Fibroblast of pulmonary artery (primary cell): ENCODE data around the gene PAX1.

Source experiments
- DNase-seq: peaks from one replicate; pipeline ENCODE4 v3.0.0-alpha.2; 2010; ENCODE audit warnings: low read depth
- H3K4me3 ChIP-seq: replicated peaks from 2 replicates; pipeline ENCODE4 v1.5.1; 2011; ENCODE audit warnings: low read depth, mild to moderate bottlenecking, control low read depth, low read length, moderate library complexity
- CTCF ChIP-seq: IDR thresholded peaks from 2 replicates; pipeline ENCODE4 v1.5.1; 2011; ENCODE audit warnings: mild to moderate bottlenecking, control low read depth, low read length, inconsistent platforms; ENCODE audit errors: missing control alignments

The PAX1 gene

GRCh38 chr20:21705575-21706260, at the start of gene PAX1:
Gene PAX1, plus strand, starts transcription at chr20:21705664. Its CDS starts 49 bp downstream, at chr20:21705713.
- no peak for DNase-seq
- TF ChIP-seq CTCF: no peak
- H3K4me3 ChIP-seq: no peak within 1 kb of the TSS

- no peak for TF ChIP-seq CTCF
- DNase-seq: no peak
- H3K4me3 ChIP-seq: no peak overlapping the region
These were observed 49.0 kb upstream of the PAX1 start for GRCh38 chr20:21656308-21657067.

- no peak for DNase-seq
- H3K4me3 ChIP-seq: no peak overlapping the region
- no peak for TF ChIP-seq CTCF
These were observed 43.9 kb upstream of the PAX1 start for GRCh38 chr20:21661488-21662055.

- TF ChIP-seq CTCF: no peak
- no peak for DNase-seq
- no peak overlapping the region for H3K4me3 ChIP-seq
These were observed 42.0 kb upstream of the PAX1 start for GRCh38 chr20:21663465-21663864.

GRCh38 chr20:21665687-21666446, 39.6 kb upstream of the PAX1 start:
- DNase-seq: no peak
- TF ChIP-seq CTCF: no peak
- no peak overlapping the region for H3K4me3 ChIP-seq

- no peak for TF ChIP-seq CTCF
- no peak overlapping the region for H3K4me3 ChIP-seq
- DNase-seq: no peak
These were observed 35.3 kb upstream of the PAX1 start for GRCh38 chr20:21670126-21670525.
